Astrocyte (in vitro differentiated cells and primary cell): ENCODE results near the gene ANKRD63.

Experiments used
- EZH2 ChIP-seq: IDR thresholded peaks from 2 replicates; pipeline ENCODE4 v1.6.1; 2012; ENCODE audit warnings: mild to moderate bottlenecking, low read length, inconsistent platforms; ENCODE audit not compliant: insufficient read depth
- TF ChIP-seq, protein P1 (sequence below): IDR thresholded peaks from 2 replicates; pipeline ENCODE4 v1.5.1; 2011; ENCODE audit warnings: low read depth, mild to moderate bottlenecking, inconsistent platforms, low read length, moderate library complexity; ENCODE audit not compliant: insufficient read depth

- TF ChIP-seq, protein P1, sequence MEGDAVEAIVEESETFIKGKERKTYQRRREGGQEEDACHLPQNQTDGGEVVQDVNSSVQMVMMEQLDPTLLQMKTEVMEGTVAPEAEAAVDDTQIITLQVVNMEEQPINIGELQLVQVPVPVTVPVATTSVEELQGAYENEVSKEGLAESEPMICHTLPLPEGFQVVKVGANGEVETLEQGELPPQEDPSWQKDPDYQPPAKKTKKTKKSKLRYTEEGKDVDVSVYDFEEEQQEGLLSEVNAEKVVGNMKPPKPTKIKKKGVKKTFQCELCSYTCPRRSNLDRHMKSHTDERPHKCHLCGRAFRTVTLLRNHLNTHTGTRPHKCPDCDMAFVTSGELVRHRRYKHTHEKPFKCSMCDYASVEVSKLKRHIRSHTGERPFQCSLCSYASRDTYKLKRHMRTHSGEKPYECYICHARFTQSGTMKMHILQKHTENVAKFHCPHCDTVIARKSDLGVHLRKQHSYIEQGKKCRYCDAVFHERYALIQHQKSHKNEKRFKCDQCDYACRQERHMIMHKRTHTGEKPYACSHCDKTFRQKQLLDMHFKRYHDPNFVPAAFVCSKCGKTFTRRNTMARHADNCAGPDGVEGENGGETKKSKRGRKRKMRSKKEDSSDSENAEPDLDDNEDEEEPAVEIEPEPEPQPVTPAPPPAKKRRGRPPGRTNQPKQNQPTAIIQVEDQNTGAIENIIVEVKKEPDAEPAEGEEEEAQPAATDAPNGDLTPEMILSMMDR = no peak
- no peak for TF ChIP-seq EZH2
These were observed 31.9 kb downstream of the ANKRD63 start for GRCh38 chr15:40250771-40251483.
